AG04450 (cell line): Measurements from ENCODE around the gene DYNC1H1. TPM values are rescaled to one million over a fixed set of nuclear protein-coding genes. Genes with fewer than 3 reads are reported as not detected.

Experiments
- CTCF ChIA-PET: fragments of 300-600, 350-600 bp; formaldehyde crosslinking; extraction: SDS; loops from one replicate; lab custom pipeline; 2022; ENCODE audit warnings: antibody characterized with exemption, inconsistent platforms; lab: Charles Lee
- POLR2A ChIA-PET: fragments of 350-600 bp; formaldehyde crosslinking; extraction: SDS; loops from one replicate; lab custom pipeline; 2021; ENCODE audit warnings: antibody characterized with exemption, inconsistent platforms; lab: Yijun Ruan, JAX
- DNase-seq: peaks from one replicate; pipeline ENCODE4 v3.0.0-alpha.2; 2011; ENCODE audit warnings: low read depth, low spot score
- H3K27ac ChIP-seq: one replicate; pipeline ENCODE4 v1.5.1; 2012; ENCODE audit warnings: low read depth, low read length, control low read depth
- H3K27me3 ChIP-seq: one replicate; pipeline ENCODE4 v1.6.0; 2012; ENCODE audit warnings: low read length; ENCODE audit not compliant: control insufficient read depth, insufficient read depth
- H3K4me3 ChIP-seq: 2 replicates; pipeline ENCODE4 v1.5.1; 2011; ENCODE audit warnings: mild to moderate bottlenecking, low read depth, low read length, control low read depth
- H3K9me3 ChIP-seq: 2 replicates; pipeline ENCODE4 v1.5.1; 2012; ENCODE audit warnings: low read length; ENCODE audit not compliant: control insufficient read depth, insufficient read depth
- CTCF ChIP-seq: IDR thresholded peaks from 2 replicates; pipeline ENCODE4 v1.5.1; 2011; ENCODE audit warnings: low read depth, low read length, control low read depth, inconsistent platforms
- polyA plus RNA-seq: library from polyadenylated mRNA; depleted of rRNA; stranded (reverse); fragments of >200 nt; gene quantifications from 2 replicates; pipeline ENCODE4 v1.2.3, GENCODE V29; 2011

Gene DYNC1H1
- polyA plus RNA-seq, 1 experiment, result 189 TPM

- no peaks in the 10 kb centered on the region for H3K27me3 ChIP-seq
- H3K4me3 ChIP-seq, result no peak overlapping the region
- DNase-seq, result no peak
- no peak overlapping the region for H3K27ac ChIP-seq
- TF ChIP-seq CTCF, result no peak
- no peaks in the 10 kb centered on the region for H3K9me3 ChIP-seq
- CTCF ChIA-PET, result no interaction called here
- POLR2A ChIA-PET, result interaction anchor here (0.6 kb wide), 1 partner anchor 259 kb away, joined by 3 read pairs; the partner anchor contains the start of gene MOK
These were observed 82.2 kb downstream of the DYNC1H1 start for GRCh38 chr14:102046337-102047278.

GRCh38 chr14:102047808-102048540, 83.6 kb downstream of the DYNC1H1 start:
- H3K27me3 ChIP-seq, result no peaks in the 10 kb centered on the region
- H3K27ac ChIP-seq, result no peak overlapping the region
- H3K4me3 ChIP-seq, result no peak overlapping the region
- POLR2A ChIA-PET, result no interaction called here
- DNase-seq, result no peak
- TF ChIP-seq CTCF, result no peak
- CTCF ChIA-PET, result no interaction called here
- H3K9me3 ChIP-seq, result peaks cover 3% of the 10 kb centered on the region; the same call in 1 of the 2 replicates

GRCh38 chr14:102049258-102050025, 85.1 kb downstream of the DYNC1H1 start:
- Histone ChIP-seq H3K27ac (peak overlapping the region; percentile 21), H3K4me3 (no peak overlapping the region), H3K27me3 (no peaks in the 10 kb centered on the region), H3K9me3 (peaks cover 3% of the 10 kb centered on the region; the same call in 1 of the 2 replicates)
- DNase-seq, result no peak
- POLR2A ChIA-PET, result interaction anchor here (0.6 to 1.4 kb wide), 2 partner anchors 27 to 37 kb away, joined by 3 to 6 read pairs; no protein-coding TSS in a partner anchor
- TF ChIP-seq CTCF, result no peak
- CTCF ChIA-PET, result interaction anchor here (1.2 kb wide), 1 partner anchor 48 kb away, joined by 3 read pairs; no protein-coding TSS in a partner anchor

GRCh38 chr14:102050026-102050405, 85.6 kb downstream of the DYNC1H1 start:
- no peak for DNase-seq
- peak overlapping the region; percentile 39 for H3K27ac ChIP-seq
- TF ChIP-seq CTCF, result no peak
- peaks cover 3% of the 10 kb centered on the region; the same call in 1 of the 2 replicates for H3K9me3 ChIP-seq
- ChIA-PET POLR2A (interaction anchor here (1.4 to 1.5 kb wide), 2 partner anchors 20 to 36 kb away, joined by 5 to 6 read pairs; no protein-coding TSS in a partner anchor), CTCF (no interaction called here)
- H3K27me3 ChIP-seq, result no peaks in the 10 kb centered on the region
- no peak overlapping the region for H3K4me3 ChIP-seq
